GM12878 (cell line): Measurements from ENCODE around the gene NAT14. TPM values are rescaled to one million over a fixed set of nuclear protein-coding genes. Genes with fewer than 3 reads are reported as not detected.

Experiments
- ASH2L ChIP-seq: fragments of 300-600, 200-600 bp; sonication (generic); IDR thresholded peaks from 2 replicates; pipeline ENCODE4 v1.6.1; 2017; ENCODE audit warnings: low read depth, mild to moderate bottlenecking, borderline replicate concordance
- ATF7 ChIP-seq: fragments of 450-650 bp; IDR thresholded peaks from 2 replicates; pipeline ENCODE4 v1.6.1; 2016; ENCODE audit warnings: low read depth, mild to moderate bottlenecking
- BACH1 ChIP-seq: fragments of 450-650 bp; IDR thresholded peaks from 2 replicates; pipeline ENCODE4 v1.6.1; 2017; ENCODE audit warnings: mild to moderate bottlenecking, borderline replicate concordance
- CREB1 ChIP-seq: IDR thresholded peaks from 2 replicates; pipeline ENCODE4 v1.6.1; 2012; ENCODE audit warnings: low read depth, mild to moderate bottlenecking, inconsistent platforms
- CUX1 ChIP-seq: IDR thresholded peaks from 2 replicates; pipeline ENCODE4 v1.6.1; 2012; ENCODE audit warnings: improper control_type of control experiment, low read depth, low read length; ENCODE audit not compliant: insufficient replicate concordance
- EED ChIP-seq: sonication (generic); IDR thresholded peaks from 2 replicates; pipeline ENCODE4 v1.6.1; 2016; ENCODE audit warnings: antibody characterized with exemption, low read depth
- FOXM1 ChIP-seq: IDR thresholded peaks from 2 replicates; pipeline ENCODE4 v1.6.1; 2012; ENCODE audit warnings: low read depth, mild to moderate bottlenecking, inconsistent platforms, low read length, moderate library complexity
- GATAD2B ChIP-seq: fragments of 450-650 bp; conservative IDR thresholded peaks from 2 replicates; pipeline ENCODE4 v1.6.1; 2017; ENCODE audit warnings: low read depth, mild to moderate bottlenecking, moderate library complexity
- HDAC6 ChIP-seq: fragments of 200-600 bp; sonication (generic); IDR thresholded peaks from one replicate; pipeline ENCODE4 v1.8.0; 2017; ENCODE audit warnings: antibody characterized with exemption; ENCODE audit not compliant: unreplicated experiment
- JUNB ChIP-seq: IDR thresholded peaks from 2 replicates; pipeline ENCODE4 v1.6.1; 2016; ENCODE audit warnings: antibody characterized with exemption, mild to moderate bottlenecking
- JUND ChIP-seq: IDR thresholded peaks from 2 replicates; pipeline ENCODE4 v1.6.1; 2012; ENCODE audit warnings: low read depth, mild to moderate bottlenecking, low read length, improper control_type of control experiment, moderate library complexity
- MEF2A ChIP-seq: IDR thresholded peaks from 2 replicates; pipeline ENCODE4 v1.6.1; 2011; ENCODE audit warnings: low read depth, mild to moderate bottlenecking, low read length, moderate library complexity; ENCODE audit not compliant: insufficient read depth
- NBN ChIP-seq: fragments of 450-650 bp; IDR thresholded peaks from 2 replicates; pipeline ENCODE4 v1.6.1; 2016
- RAD51 ChIP-seq: fragments of 450-650 bp; IDR thresholded peaks from 2 replicates; pipeline ENCODE4 v1.6.1; 2016; ENCODE audit warnings: moderate library complexity, mild to moderate bottlenecking, inconsistent platforms
- RBBP5 ChIP-seq: fragments of 200-600 bp; sonication (generic); conservative IDR thresholded peaks from 2 replicates; pipeline ENCODE4 v1.6.1; 2016
- REST ChIP-seq: IDR thresholded peaks from 2 replicates; pipeline ENCODE4 v1.6.1; 2012; ENCODE audit warnings: mild to moderate bottlenecking, low read depth, low read length
- TARDBP ChIP-seq: IDR thresholded peaks from 2 replicates; pipeline ENCODE4 v1.6.1; 2016; ENCODE audit warnings: borderline replicate concordance
- ZNF207 ChIP-seq: fragments of 450-650 bp; IDR thresholded peaks from 2 replicates; pipeline ENCODE4 v1.6.1; 2014; ENCODE audit warnings: antibody characterized with exemption, mild to moderate bottlenecking, borderline replicate concordance
- polyA plus RNA-seq, 11 experiments: library from polyadenylated mRNA; depleted of rRNA in 4 of 11; unstranded in 6 of 11; stranded (reverse) in 5 of 11; fragments of >200 nt; fragmentation: Nextera tagmentation in 4 of 11; fragmentation: Illumina TruSeq in 1 of 11; extraction: Ambion mirVana in 4 of 11; extraction: Trizol in 1 of 11; gene quantifications; 1 replicate in 1 of 11; 2 replicates in 10 of 11; pipeline versions ENCODE4 v1.2.1 to v1.2.3, GENCODE V29; 2011 to 2016; ENCODE audit warnings: inconsistent platforms in 2 of 11, missing spikeins in 2 of 11, low read depth in 1 of 11
- total RNA-seq, 4 experiments: library from RNA; depleted of rRNA in 3 of 4; stranded (reverse); fragments of >200 nt in 3 of 4; fragmentation: Illumina TruSeq in 1 of 4; extraction: Trizol in 1 of 4; gene quantifications; 2 replicates each; pipeline versions ENCODE4 v1.2.1 to v1.2.3, GENCODE V29; 2013 to 2021
- TF ChIP-seq, protein P1 (sequence below): IDR thresholded peaks from 2 replicates; pipeline ENCODE4 v1.6.1; 2011; ENCODE audit warnings: low read depth, low read length, improper control_type of control experiment, borderline replicate concordance
- TF ChIP-seq, protein P2 (sequence below): IDR thresholded peaks from 2 replicates; pipeline ENCODE4 v1.6.1; 2012; ENCODE audit warnings: low read depth, low read length, improper control_type of control experiment

The NAT14 gene
- total and polyA plus RNA-seq, 10 of the 15 experiments (the other 5 are each of a cell fraction or from before 2014, with no cell fraction given), result 0.87 to 23.6 (median 9.7) TPM

GRCh38 chr19:55503502-55504251 lies 18.7 kb downstream of the NAT14 start (continued):
- TF ChIP-seq, protein P1, sequence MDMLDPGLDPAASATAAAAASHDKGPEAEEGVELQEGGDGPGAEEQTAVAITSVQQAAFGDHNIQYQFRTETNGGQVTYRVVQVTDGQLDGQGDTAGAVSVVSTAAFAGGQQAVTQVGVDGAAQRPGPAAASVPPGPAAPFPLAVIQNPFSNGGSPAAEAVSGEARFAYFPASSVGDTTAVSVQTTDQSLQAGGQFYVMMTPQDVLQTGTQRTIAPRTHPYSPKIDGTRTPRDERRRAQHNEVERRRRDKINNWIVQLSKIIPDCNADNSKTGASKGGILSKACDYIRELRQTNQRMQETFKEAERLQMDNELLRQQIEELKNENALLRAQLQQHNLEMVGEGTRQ, result no peak; the same call in 1 of the 2 replicates
- TF ChIP-seq NBN (peak; percentile 100), BACH1 (0 out of 2 replicates have a peak, but pooled peaks have one; percentile 28), GATAD2B (peak; percentile 72; the same call in 1 of the 2 replicates), HDAC6 (no peak), CUX1 (no peak), FOXM1 (no peak), MEF2A (0 out of 2 replicates have a peak, but pooled peaks have one; percentile 8), JUND (no peak), RAD51 (no peak), ZNF207 (no peak), ASH2L (no peak), REST (no peak), JUNB (no peak), TARDBP (no peak; the same call in 1 of the 2 replicates), RBBP5 (no peak), ATF7 (peak; percentile 78), EED (peak; percentile 48), CREB1 (peak; percentile 97)
- TF ChIP-seq, protein P2, sequence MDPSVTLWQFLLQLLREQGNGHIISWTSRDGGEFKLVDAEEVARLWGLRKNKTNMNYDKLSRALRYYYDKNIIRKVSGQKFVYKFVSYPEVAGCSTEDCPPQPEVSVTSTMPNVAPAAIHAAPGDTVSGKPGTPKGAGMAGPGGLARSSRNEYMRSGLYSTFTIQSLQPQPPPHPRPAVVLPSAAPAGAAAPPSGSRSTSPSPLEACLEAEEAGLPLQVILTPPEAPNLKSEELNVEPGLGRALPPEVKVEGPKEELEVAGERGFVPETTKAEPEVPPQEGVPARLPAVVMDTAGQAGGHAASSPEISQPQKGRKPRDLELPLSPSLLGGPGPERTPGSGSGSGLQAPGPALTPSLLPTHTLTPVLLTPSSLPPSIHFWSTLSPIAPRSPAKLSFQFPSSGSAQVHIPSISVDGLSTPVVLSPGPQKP, result 0 out of 2 replicates have a peak, but pooled peaks have one; percentile 44
